Hepatocyte (in vitro differentiated cells): ENCODE measurements around the gene NMRAL1. TPM values are rescaled to one million over a fixed set of nuclear protein-coding genes. Genes with fewer than 3 reads are reported as not detected.

ENCODE experiments used
- DNase-seq: peaks from one replicate; pipeline ENCODE4 v3.0.0-alpha.2; 2016; ENCODE audit warnings: low spot score
- H2AFZ ChIP-seq: fragments of 200-600 bp; sonication (generic); 2 replicates; pipeline ENCODE4 v1.6.0; 2016; ENCODE audit warnings: antibody characterized with exemption, mild to moderate bottlenecking
- H3K27ac ChIP-seq: fragments of 200-600 bp; sonication (generic); 2 replicates; pipeline ENCODE4 v1.5.1; 2016; ENCODE audit warnings: mild to moderate bottlenecking
- H3K27me3 ChIP-seq: fragments of 200-600 bp; sonication (generic); 2 replicates; pipeline ENCODE4 v1.6.1; 2016
- H3K36me3 ChIP-seq: fragments of 200-600 bp; sonication (generic); replicated peaks from 2 replicates; pipeline ENCODE4 v1.5.1; 2016; ENCODE audit warnings: low read depth; ENCODE audit not compliant: insufficient read depth
- H3K4me1 ChIP-seq: fragments of 200-600 bp; sonication (generic); 2 replicates; pipeline ENCODE4 v1.5.1; 2016; ENCODE audit warnings: mild to moderate bottlenecking, moderate library complexity; ENCODE audit not compliant: insufficient read depth
- H3K4me2 ChIP-seq: fragments of 200-600 bp; sonication (generic); 2 replicates; pipeline ENCODE4 v1.6.0; 2016
- H3K4me3 ChIP-seq: fragments of 200-600 bp; sonication (generic); 2 replicates; pipeline ENCODE4 v1.5.1; 2016; ENCODE audit warnings: mild to moderate bottlenecking
- H3K79me2 ChIP-seq: fragments of 200-600 bp; sonication (generic); 2 replicates; pipeline ENCODE4 v1.6.0; 2017; ENCODE audit warnings: mild to moderate bottlenecking
- H3K9me2 ChIP-seq: fragments of 200-600 bp; sonication (generic); replicated peaks from 2 replicates; pipeline ENCODE4 v1.6.0; 2017; ENCODE audit warnings: mild to moderate bottlenecking; ENCODE audit not compliant: insufficient read depth
- H3K9me3 ChIP-seq: fragments of 200-600 bp; sonication (generic); 2 replicates; pipeline ENCODE4 v1.5.1; 2016; ENCODE audit warnings: low read depth, mild to moderate bottlenecking
- H4K20me1 ChIP-seq: fragments of 200-600 bp; sonication (generic); 2 replicates; pipeline ENCODE4 v1.6.0; 2016; ENCODE audit warnings: mild to moderate bottlenecking; ENCODE audit not compliant: insufficient read depth, poor library complexity, severe bottlenecking
- EZH2 ChIP-seq: fragments of 200-600 bp; sonication (generic); IDR thresholded peaks from 2 replicates; pipeline ENCODE4 v1.6.1; 2016; ENCODE audit warnings: antibody characterized with exemption, mild to moderate bottlenecking, borderline replicate concordance
- EZH2phosphoT487 ChIP-seq: fragments of 200-600 bp; sonication (generic); IDR thresholded peaks from one replicate; pipeline ENCODE4 v1.6.1; 2018; ENCODE audit warnings: antibody characterized with exemption, mild to moderate bottlenecking, low read depth, moderate library complexity; ENCODE audit not compliant: unreplicated experiment, severe bottlenecking
- WGBS: methylation state at CpG from one replicate; pipeline ENCODE4 v1.1.6; 2016; ENCODE audit warnings: low lambda C conversion rate; ENCODE audit errors: missing lambda C conversion rate; 5-methylcytosine and 5-hydroxymethylcytosine counted together
- polyA plus RNA-seq: library from polyadenylated mRNA; unstranded; fragments of >200 nt; fragmentation: Nextera tagmentation; extraction: Ambion mirVana; gene quantifications from 2 replicates; pipeline ENCODE4 v1.2.1, GENCODE V29; 2016
- total RNA-seq: library from RNA; depleted of rRNA; stranded (reverse); fragments of >200 nt; gene quantifications from 2 replicates; pipeline ENCODE4 v1.2.3, GENCODE V29; 2014
- TF ChIP-seq, protein P1 (sequence below): fragments of 200-600 bp; sonication (generic); IDR thresholded peaks from 2 replicates; pipeline ENCODE4 v1.5.1; 2016; ENCODE audit warnings: antibody characterized with exemption, mild to moderate bottlenecking; ENCODE audit not compliant: poor library complexity

NMRAL1 gene
- total and polyA plus RNA-seq, 2 experiments from 2014 or later, result 47.5 to 47.6 TPM

DNA sequence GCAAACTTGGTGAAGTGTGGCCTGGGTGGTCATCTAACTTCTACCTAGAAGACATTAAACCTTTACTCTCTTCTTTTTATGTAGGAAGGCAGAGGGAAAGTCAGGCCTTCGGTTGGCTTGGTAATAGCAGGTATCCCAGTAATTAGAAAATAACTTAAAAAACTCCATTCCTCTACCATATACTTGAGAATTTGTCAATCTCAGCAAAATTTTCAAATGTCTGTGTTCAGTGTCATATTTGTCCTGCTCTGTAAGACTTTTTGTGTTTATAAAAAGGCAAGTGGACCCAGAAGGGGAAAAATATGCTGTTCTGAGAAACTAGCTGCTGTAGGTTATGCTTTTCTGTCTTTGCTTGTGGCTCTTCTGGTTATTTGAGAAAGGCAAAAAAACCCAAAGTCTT is 7.5 kb upstream of the NMRAL1 start:
- Histone ChIP-seq H3K9me2 (no peaks in the 10 kb centered on the region), H3K4me2 (no peak overlapping the region), H3K79me2 (peaks cover 82% of the 10 kb centered on the region), H4K20me1 (peaks cover 11% of the 10 kb centered on the region), H3K27me3 (no peaks in the 10 kb centered on the region), H3K9me3 (no peaks in the 10 kb centered on the region), H3K4me3 (no peak overlapping the region), H3K4me1 (peaks cover 11% of the 10 kb centered on the region), H3K36me3 (no peaks in the 10 kb centered on the region), H3K27ac (peak overlapping the region; percentile 31), H2AFZ (no peak overlapping the region)
- DNase-seq, result no peak
- no peak for TF ChIP-seq EZH2
- TF ChIP-seq, protein P1, sequence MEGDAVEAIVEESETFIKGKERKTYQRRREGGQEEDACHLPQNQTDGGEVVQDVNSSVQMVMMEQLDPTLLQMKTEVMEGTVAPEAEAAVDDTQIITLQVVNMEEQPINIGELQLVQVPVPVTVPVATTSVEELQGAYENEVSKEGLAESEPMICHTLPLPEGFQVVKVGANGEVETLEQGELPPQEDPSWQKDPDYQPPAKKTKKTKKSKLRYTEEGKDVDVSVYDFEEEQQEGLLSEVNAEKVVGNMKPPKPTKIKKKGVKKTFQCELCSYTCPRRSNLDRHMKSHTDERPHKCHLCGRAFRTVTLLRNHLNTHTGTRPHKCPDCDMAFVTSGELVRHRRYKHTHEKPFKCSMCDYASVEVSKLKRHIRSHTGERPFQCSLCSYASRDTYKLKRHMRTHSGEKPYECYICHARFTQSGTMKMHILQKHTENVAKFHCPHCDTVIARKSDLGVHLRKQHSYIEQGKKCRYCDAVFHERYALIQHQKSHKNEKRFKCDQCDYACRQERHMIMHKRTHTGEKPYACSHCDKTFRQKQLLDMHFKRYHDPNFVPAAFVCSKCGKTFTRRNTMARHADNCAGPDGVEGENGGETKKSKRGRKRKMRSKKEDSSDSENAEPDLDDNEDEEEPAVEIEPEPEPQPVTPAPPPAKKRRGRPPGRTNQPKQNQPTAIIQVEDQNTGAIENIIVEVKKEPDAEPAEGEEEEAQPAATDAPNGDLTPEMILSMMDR, result no peak
- TF ChIP-seq EZH2phosphoT487, result no peak
- 100% methylated on average over 1 of the region's 1 CpG for WGBS

DNA sequence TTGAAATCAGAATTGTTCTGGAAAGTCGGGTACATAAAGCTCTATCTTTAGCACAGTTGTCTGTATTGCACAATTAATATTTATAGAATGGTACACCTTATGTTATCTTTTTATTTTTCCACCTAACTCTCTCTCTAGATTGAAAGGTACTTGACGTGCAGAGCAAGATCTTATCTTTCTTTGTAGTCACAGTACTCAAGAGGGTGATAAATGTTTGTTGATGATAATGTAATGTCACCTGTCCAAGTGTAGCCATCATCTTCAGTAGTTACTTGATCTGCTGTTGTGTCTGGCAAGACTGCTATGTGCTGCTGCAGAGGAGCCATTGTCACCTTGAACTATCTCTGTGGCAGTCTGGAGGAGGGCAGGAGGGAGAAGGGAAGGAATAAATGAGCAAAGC is 7.1 kb upstream of the NMRAL1 start:
- Histone ChIP-seq H3K4me3 (no peak overlapping the region), H3K36me3 (no peaks in the 10 kb centered on the region), H3K9me3 (no peaks in the 10 kb centered on the region), H2AFZ (no peak overlapping the region), H3K79me2 (peaks cover 79% of the 10 kb centered on the region), H3K27ac (peak overlapping the region; percentile 31), H3K4me1 (peaks cover 10% of the 10 kb centered on the region), H3K27me3 (no peaks in the 10 kb centered on the region), H3K4me2 (no peak overlapping the region), H3K9me2 (no peaks in the 10 kb centered on the region), H4K20me1 (peaks cover 11% of the 10 kb centered on the region)
- TF ChIP-seq EZH2 (no peak), EZH2phosphoT487 (no peak)
- TF ChIP-seq, protein P1, result no peak
- no peak for DNase-seq
- WGBS, result 72% methylated on average over 2 of the region's 2 CpGs

DNA sequence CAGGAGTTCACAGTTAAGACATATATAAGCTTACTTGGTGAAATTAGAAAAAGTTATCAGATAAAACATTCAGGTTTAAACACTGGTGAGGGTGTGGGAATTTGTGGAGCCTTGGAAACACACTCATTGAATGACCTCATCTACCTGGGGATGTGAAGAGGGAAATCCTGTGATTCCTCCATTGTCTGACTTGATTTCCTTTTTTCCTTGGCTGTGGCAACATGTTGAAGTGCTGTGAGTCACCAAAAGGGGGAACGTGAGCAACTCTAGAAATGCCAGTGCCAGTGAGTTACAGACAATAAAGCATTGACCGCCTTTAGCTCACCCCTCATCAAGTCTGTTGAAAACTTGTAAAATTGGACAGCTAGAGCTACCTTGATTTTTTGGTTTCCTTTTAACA is 3.5 kb upstream of the NMRAL1 start:
- WGBS, result 83% methylated on average over 2 of the region's 2 CpGs
- Histone ChIP-seq H4K20me1 (peaks cover 9% of the 10 kb centered on the region), H3K27me3 (no peaks in the 10 kb centered on the region), H3K27ac (peak overlapping the region; percentile 95), H3K36me3 (no peaks in the 10 kb centered on the region), H3K4me1 (peaks cover 4% of the 10 kb centered on the region), H2AFZ (no peak overlapping the region), H3K9me2 (no peaks in the 10 kb centered on the region), H3K4me2 (peak overlapping the region; percentile 87), H3K79me2 (peaks cover 74% of the 10 kb centered on the region), H3K9me3 (no peaks in the 10 kb centered on the region), H3K4me3 (no peak overlapping the region)
- DNase-seq, result no peak
- TF ChIP-seq EZH2, result no peak
- no peak for TF ChIP-seq EZH2phosphoT487
- TF ChIP-seq, protein P1, result peak; percentile 5
